Right atrium auricular region (tissue), 2 donors: ENCODE data around the gene ATP11C. TPM values are rescaled to one million over a fixed set of nuclear protein-coding genes. Genes with fewer than 3 reads are reported as not detected.

ENCODE experiments used
- DNase-seq: peaks from one replicate; pipeline ENCODE4 v3.0.0-alpha.2; 2019; ENCODE audit warnings: low spot score
- H3K27ac ChIP-seq, 2 donors: fragments of 200-600 bp; sonication (generic); 1 replicate in 1 of 2; 2 replicates in 1 of 2; pipeline ENCODE4 v1.5.1; 2016 to 2019
- H3K27me3 ChIP-seq, 2 donors: fragments of 200-600 bp; sonication (generic); one replicate each; pipeline versions ENCODE4 v1.5.1 to v1.6.0; 2017 to 2019
- H3K36me3 ChIP-seq: fragments of 200-600 bp; sonication (generic); one replicate; pipeline ENCODE4 v1.5.1; 2016
- H3K4me1 ChIP-seq, 2 donors: fragments of 200-600 bp; sonication (generic); one replicate each; pipeline versions ENCODE4 v1.5.1 to v1.6.0; 2017 to 2019
- H3K4me3 ChIP-seq, 2 donors: fragments of 200-600 bp; sonication (generic); 1 replicate in 1 of 2; 2 replicates in 1 of 2; pipeline ENCODE4 v1.5.1; 2017 to 2019; ENCODE audit warnings: mild to moderate bottlenecking in 1 of 2, moderate library complexity in 1 of 2
- H3K9me3 ChIP-seq, 2 donors: fragments of 200-600 bp; sonication (generic); one replicate each; pipeline ENCODE4 v1.5.1; 2019
- total RNA-seq, 2 donors: library from RNA; depleted of rRNA; stranded (reverse); fragments of >200 nt; gene quantifications; one replicate each; pipeline ENCODE4 v1.1.0, GENCODE V29; 2016
- TF ChIP-seq, protein P1 (sequence below), 2 donors: fragments of 200-600 bp; sonication (generic); IDR thresholded peaks; one replicate each; pipeline ENCODE4 v1.5.1; 2019; ENCODE audit warnings: antibody characterized with exemption in 2 of 2

ATP11C gene
- total RNA-seq, 2 donors from 2014 or later = 6.5 to 6.7 TPM

GRCh38 chrX:139903210-139903609 lies 29.6 kb downstream of the ATP11C start:
- Histone ChIP-seq H3K27me3 (no peaks in the 10 kb centered on the region), H3K4me1 (no peaks in the 10 kb centered on the region), H3K4me3 (no peak overlapping the region), H3K36me3 (no peaks in the 10 kb centered on the region), H3K27ac (no peak overlapping the region), H3K9me3 (no peaks in the 10 kb centered on the region)
- TF ChIP-seq, protein P1, sequence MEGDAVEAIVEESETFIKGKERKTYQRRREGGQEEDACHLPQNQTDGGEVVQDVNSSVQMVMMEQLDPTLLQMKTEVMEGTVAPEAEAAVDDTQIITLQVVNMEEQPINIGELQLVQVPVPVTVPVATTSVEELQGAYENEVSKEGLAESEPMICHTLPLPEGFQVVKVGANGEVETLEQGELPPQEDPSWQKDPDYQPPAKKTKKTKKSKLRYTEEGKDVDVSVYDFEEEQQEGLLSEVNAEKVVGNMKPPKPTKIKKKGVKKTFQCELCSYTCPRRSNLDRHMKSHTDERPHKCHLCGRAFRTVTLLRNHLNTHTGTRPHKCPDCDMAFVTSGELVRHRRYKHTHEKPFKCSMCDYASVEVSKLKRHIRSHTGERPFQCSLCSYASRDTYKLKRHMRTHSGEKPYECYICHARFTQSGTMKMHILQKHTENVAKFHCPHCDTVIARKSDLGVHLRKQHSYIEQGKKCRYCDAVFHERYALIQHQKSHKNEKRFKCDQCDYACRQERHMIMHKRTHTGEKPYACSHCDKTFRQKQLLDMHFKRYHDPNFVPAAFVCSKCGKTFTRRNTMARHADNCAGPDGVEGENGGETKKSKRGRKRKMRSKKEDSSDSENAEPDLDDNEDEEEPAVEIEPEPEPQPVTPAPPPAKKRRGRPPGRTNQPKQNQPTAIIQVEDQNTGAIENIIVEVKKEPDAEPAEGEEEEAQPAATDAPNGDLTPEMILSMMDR (IDR thresholded peaks at IDR 0.05) = no peak
- no peak for DNase-seq

DNA sequence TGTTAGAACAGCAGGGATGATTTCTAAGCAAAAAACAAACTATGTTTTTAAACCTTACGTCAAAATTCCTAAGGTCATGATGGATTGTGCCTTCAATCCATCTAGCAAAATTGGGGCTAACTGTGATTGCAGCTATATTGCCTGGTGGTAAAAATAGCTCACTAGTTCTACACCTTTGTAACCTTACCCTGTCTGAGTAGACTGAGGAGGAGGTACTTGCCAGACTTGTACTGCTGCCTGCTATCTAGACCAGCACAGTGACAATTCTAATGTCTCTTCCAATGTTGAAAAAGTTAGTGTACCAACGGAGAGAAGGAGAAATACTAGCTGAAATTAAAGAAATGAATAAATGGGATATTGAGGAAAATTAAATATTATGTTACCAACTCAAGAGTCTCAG lies 30.3 kb downstream of the ATP11C start:
- Histone ChIP-seq H3K4me1 (no peaks in the 10 kb centered on the region), H3K9me3 (no peaks in the 10 kb centered on the region), H3K27me3 (no peaks in the 10 kb centered on the region), H3K27ac (no peak overlapping the region), H3K4me3 (no peak overlapping the region), H3K36me3 (no peaks in the 10 kb centered on the region)
- no peak for DNase-seq
- TF ChIP-seq, protein P1 (IDR thresholded peaks at IDR 0.05) = no peak

GRCh38 chrX:139898334-139898733 lies 34.5 kb downstream of the ATP11C start:
- TF ChIP-seq, protein P1 (IDR thresholded peaks at IDR 0.05) = no peak
- Histone ChIP-seq H3K27me3 (no peaks in the 10 kb centered on the region), H3K4me1 (no peaks in the 10 kb centered on the region), H3K4me3 (no peak overlapping the region), H3K36me3 (no peaks in the 10 kb centered on the region), H3K9me3 (no peaks in the 10 kb centered on the region), H3K27ac (no peak overlapping the region)
- DNase-seq = no peak

GRCh38 chrX:139892512-139892911 lies 40.3 kb downstream of the ATP11C start:
- no peak for DNase-seq
- no peaks in the 10 kb centered on the region for H3K9me3 ChIP-seq
- H3K27ac ChIP-seq = no peak overlapping the region
- no peak overlapping the region for H3K4me3 ChIP-seq
- no peaks in the 10 kb centered on the region for H3K36me3 ChIP-seq
- H3K4me1 ChIP-seq = no peaks in the 10 kb centered on the region
- no peaks in the 10 kb centered on the region for H3K27me3 ChIP-seq
- TF ChIP-seq, protein P1 (IDR thresholded peaks at IDR 0.05) = no peak

DNA sequence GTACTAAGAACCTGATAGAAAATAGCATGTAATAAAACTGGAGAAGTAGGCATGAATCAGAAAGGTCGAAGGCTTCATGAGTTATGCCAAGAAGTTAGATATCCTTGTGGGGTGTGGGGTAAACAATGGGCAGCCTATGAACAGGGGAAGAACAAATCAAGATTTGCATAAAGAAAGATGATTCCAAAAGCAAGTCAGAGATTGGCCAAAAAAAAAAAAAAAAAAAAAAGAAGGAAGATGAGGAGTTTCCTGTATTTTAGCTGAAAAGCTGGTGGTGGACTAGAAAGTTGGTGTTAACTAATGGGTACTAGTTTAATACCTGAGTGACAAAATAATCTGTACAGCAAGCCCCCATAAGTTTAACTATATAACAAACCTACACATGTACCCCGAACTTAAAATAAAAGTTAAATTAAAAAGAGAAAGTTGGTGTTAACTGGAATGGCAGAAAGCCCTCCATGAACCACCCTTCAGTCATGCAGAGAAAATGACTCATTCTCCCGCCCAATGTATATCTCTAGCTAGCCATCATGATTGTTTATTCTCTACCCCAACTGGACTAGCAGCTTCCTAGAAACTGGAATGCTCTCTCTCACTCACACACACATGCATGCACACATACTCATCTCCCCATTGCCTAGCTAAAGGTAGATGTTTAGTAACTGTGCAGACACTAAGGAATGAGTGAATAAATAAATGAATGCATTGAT lies 41.7 kb downstream of the ATP11C start:
- no peak overlapping the region for H3K4me3 ChIP-seq
- TF ChIP-seq, protein P1 (IDR thresholded peaks at IDR 0.05) = no peak
- H3K27me3 ChIP-seq = no peaks in the 10 kb centered on the region
- H3K4me1 ChIP-seq = no peaks in the 10 kb centered on the region
- no peak for DNase-seq
- H3K27ac ChIP-seq = no peak overlapping the region
- H3K36me3 ChIP-seq = no peaks in the 10 kb centered on the region
- no peaks in the 10 kb centered on the region for H3K9me3 ChIP-seq

- H3K36me3 ChIP-seq = no peaks in the 10 kb centered on the region
- H3K4me3 ChIP-seq = no peak overlapping the region
- H3K9me3 ChIP-seq = no peaks in the 10 kb centered on the region
- H3K27me3 ChIP-seq = no peaks in the 10 kb centered on the region
- H3K4me1 ChIP-seq = no peaks in the 10 kb centered on the region
- TF ChIP-seq, protein P1 (IDR thresholded peaks at IDR 0.05) = no peak
- no peak for DNase-seq
- no peak overlapping the region for H3K27ac ChIP-seq
These were observed 43.1 kb downstream of the ATP11C start for GRCh38 chrX:139889760-139890159.
